Sigmoid colon (tissue), 7 donors: ENCODE results near the gene ERCC6L. TPM values are rescaled to one million over a fixed set of nuclear protein-coding genes. Genes with fewer than 3 reads are reported as not detected.
"Not testable (repeated sequence)": the region's sequence is repeated elsewhere in the genome, so short reads cannot be mapped to it uniquely, and the experiment has no call there.

Experiments
- DNase-seq: peaks from one replicate; pipeline ENCODE4 v3.0.0-alpha.2; 2019
- H3K27ac ChIP-seq, 4 donors: fragments of 200-600 bp; sonication (generic); one replicate each; pipeline ENCODE4 v1.5.1; 2016 to 2019; ENCODE audit warnings: mild to moderate bottlenecking in 1 of 4
- H3K27me3 ChIP-seq, 3 donors: fragments of 200-600 bp; sonication (generic); one replicate each; pipeline ENCODE4 v1.5.1; 2019; ENCODE audit warnings: mild to moderate bottlenecking in 1 of 3
- H3K36me3 ChIP-seq, 4 donors: fragments of 200-600 bp; sonication (generic); one replicate each; pipeline ENCODE4 v1.5.1; 2016 to 2019
- H3K4me1 ChIP-seq, 4 donors: fragments of 200-600 bp; sonication (generic); one replicate each; pipeline ENCODE4 v1.5.1; 2017 to 2019
- H3K4me3 ChIP-seq, 4 donors: fragments of 200-600 bp; sonication (generic); one replicate each; pipeline ENCODE4 v1.5.1; 2017 to 2019; ENCODE audit warnings: mild to moderate bottlenecking in 2 of 4, moderate library complexity in 1 of 4
- H3K9me3 ChIP-seq, 4 donors: fragments of 200-600 bp in 3 of 4; sonication (generic) in 3 of 4; one replicate each; pipeline versions ENCODE4 v1.5.1 to v1.6.1; 2013 to 2019
- CTCF ChIP-seq, 4 experiments: fragments of 450-650 bp in 3 of 4; fragments of 200-600 bp in 1 of 4; IDR thresholded peaks; one replicate each; pipeline ENCODE4 v1.5.1; 2016 to 2019; ENCODE audit warnings: antibody characterized with exemption in 4 of 4, mild to moderate bottlenecking in 3 of 4, moderate library complexity in 2 of 4
- EP300 ChIP-seq, 4 donors: sonication (generic); formaldehyde crosslinking; IDR thresholded peaks; one replicate each; pipeline ENCODE4 v1.6.1; 2017; ENCODE audit warnings: antibody characterized with exemption in 4 of 4
- POLR2A ChIP-seq, 2 donors: fragments of 450-650 bp; IDR thresholded peaks; one replicate each; pipeline ENCODE4 v1.6.1; 2016; ENCODE audit warnings: antibody characterized with exemption in 2 of 2, mild to moderate bottlenecking in 2 of 2, moderate library complexity in 2 of 2
- POLR2AphosphoS5 ChIP-seq, 4 donors: sonication (generic); formaldehyde crosslinking; IDR thresholded peaks; one replicate each; pipeline ENCODE4 v1.6.1; 2017; ENCODE audit warnings: antibody characterized with exemption in 4 of 4
- WGBS, 2 donors: extraction: QIAGEN DNeasy Blood & Tissue Kit; methylation state at CpG; one replicate each; pipeline ENCODE4 v1.1.7; 2013; 5-methylcytosine and 5-hydroxymethylcytosine counted together
- intact Hi-C: fragments of 100-400 bp; cut with DNase I; formaldehyde crosslinking; loops from one replicate; pipeline ENCODE4 v1.15.1; 2023
- polyA plus RNA-seq, 3 donors: library from polyadenylated mRNA; stranded (reverse); fragments of 200-250 nt; gene quantifications; one replicate each; pipeline ENCODE4 v1.2.3, GENCODE V29; 2013
- total RNA-seq, 4 donors: library from RNA; depleted of rRNA; stranded (reverse); fragments of >200 nt; gene quantifications; one replicate each; pipeline ENCODE4 v1.1.0, GENCODE V29; 2016
- donor health status: healthy with polysubstance abuse.
- donor health status: Bipolar disorder and iron deficiency.
- donor health status: healthy.

ERCC6L gene
- total and polyA plus RNA-seq, 7 donors, result under 0.01 to 2.4 (median 0.20) TPM; not detected in 3

- Histone ChIP-seq H3K4me1 (peaks cover 0 to 20% (median 8%) of the 10 kb centered on the region in 4 donors), H3K27ac (peak overlapping the region; percentile 72 to 80 (median 78)), H3K9me3 (no peaks in the 10 kb centered on the region), H3K36me3 (no peaks in the 10 kb centered on the region), H3K4me3 (peak overlapping the region in 2 of 4 donors; percentile 63 to 70), H3K27me3 (no peaks in the 10 kb centered on the region)
- TF ChIP-seq POLR2A (IDR thresholded peaks at IDR 0.05) (no peak), POLR2AphosphoS5 (IDR thresholded peaks at IDR 0.05) (no peak), EP300 (IDR thresholded peaks at IDR 0.05) (no peak), CTCF (IDR thresholded peaks at IDR 0.05) (no peak)
- intact Hi-C loops, result loop anchor here (2.0 to 5.0 kb wide), 2 partner anchors 50 to 163 kb away; partner anchors contain the start of gene RTL5
- DNase-seq, result no peak
- 5 to 23% methylated on average over 1 of the region's 1 CpG for WGBS, 2 donors
Observed at GRCh38 chrX:72180539-72180938, 58.3 kb downstream of the ERCC6L start.

- Histone ChIP-seq H3K27ac (no peak overlapping the region), H3K36me3 (no peaks in the 10 kb centered on the region), H3K9me3 (no peaks in the 10 kb centered on the region), H3K27me3 (no peaks in the 10 kb centered on the region), H3K4me1 (peaks cover 0 to 4% (median 0%) of the 10 kb centered on the region in 4 donors), H3K4me3 (no peak overlapping the region)
- no peak for TF ChIP-seq POLR2A (IDR thresholded peaks at IDR 0.05)
- TF ChIP-seq CTCF (IDR thresholded peaks at IDR 0.05), result no peak
- no peak for TF ChIP-seq POLR2AphosphoS5 (IDR thresholded peaks at IDR 0.05)
- TF ChIP-seq EP300 (IDR thresholded peaks at IDR 0.05), result no peak
- DNase-seq, result no peak
- WGBS, 2 donors, result 92 to 94% methylated on average over 2 of the region's 2 CpGs
- intact Hi-C loops, result no loop called here
Observed at GRCh38 chrX:72176981-72177380, 61.8 kb downstream of the ERCC6L start.

DNA sequence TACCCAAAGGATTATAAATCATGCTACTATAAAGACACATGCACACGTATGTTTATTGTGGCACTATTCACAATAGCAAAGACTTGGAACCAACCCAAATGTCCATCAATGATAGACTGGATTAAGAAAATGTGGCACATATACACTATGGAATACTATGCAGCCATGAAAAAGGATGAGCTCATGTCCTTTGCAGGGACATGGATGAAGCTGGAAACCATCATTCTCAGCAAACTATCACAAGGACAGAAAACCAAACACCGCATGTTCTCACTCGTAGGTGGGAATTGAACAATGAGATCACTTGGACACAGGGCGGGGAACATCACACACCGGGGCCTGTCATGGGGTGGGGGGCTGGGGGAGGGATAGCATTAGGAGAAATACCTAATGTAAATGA lies 62.5 kb downstream of the ERCC6L start:
- H3K36me3 ChIP-seq, H3K27me3 ChIP-seq, DNase-seq, H3K4me1 ChIP-seq, intact Hi-C loops, H3K4me3 ChIP-seq, H3K27ac ChIP-seq, H3K9me3 ChIP-seq: not testable (repeated sequence)
- 89 to 92% methylated on average over 3 to 4 of the region's 5 CpGs for WGBS, 2 donors

GRCh38 chrX:72169008-72169728 lies 69.7 kb downstream of the ERCC6L start:
- Histone ChIP-seq H3K4me1 (no peaks in the 10 kb centered on the region), H3K27me3 (peaks cover 0 to 5% (median 0%) of the 10 kb centered on the region in 3 donors), H3K36me3 (no peaks in the 10 kb centered on the region), H3K4me3 (no peak overlapping the region), H3K9me3 (no peaks in the 10 kb centered on the region), H3K27ac (no peak overlapping the region)
- WGBS, 2 donors, result 49 to 63% methylated on average over 6 of the region's 6 CpGs
- intact Hi-C loops, result no loop called here
- DNase-seq, result no peak
- TF ChIP-seq POLR2AphosphoS5 (IDR thresholded peaks at IDR 0.05), result no peak

- Histone ChIP-seq H3K27me3 (peaks cover 0 to 5% (median 0%) of the 10 kb centered on the region in 3 donors), H3K9me3 (no peaks in the 10 kb centered on the region), H3K36me3 (no peaks in the 10 kb centered on the region), H3K4me3 (no peak overlapping the region), H3K27ac (no peak overlapping the region), H3K4me1 (no peaks in the 10 kb centered on the region)
- DNase-seq, result no peak
- intact Hi-C loops, result no loop called here
- WGBS, 2 donors, result 76 to 86% methylated on average over 4 of the region's 4 CpGs
- TF ChIP-seq CTCF (IDR thresholded peaks at IDR 0.05), result no peak
- no peak for TF ChIP-seq POLR2A (IDR thresholded peaks at IDR 0.05)
Observed at GRCh38 chrX:72165551-72165950, 73.3 kb downstream of the ERCC6L start.

DNA sequence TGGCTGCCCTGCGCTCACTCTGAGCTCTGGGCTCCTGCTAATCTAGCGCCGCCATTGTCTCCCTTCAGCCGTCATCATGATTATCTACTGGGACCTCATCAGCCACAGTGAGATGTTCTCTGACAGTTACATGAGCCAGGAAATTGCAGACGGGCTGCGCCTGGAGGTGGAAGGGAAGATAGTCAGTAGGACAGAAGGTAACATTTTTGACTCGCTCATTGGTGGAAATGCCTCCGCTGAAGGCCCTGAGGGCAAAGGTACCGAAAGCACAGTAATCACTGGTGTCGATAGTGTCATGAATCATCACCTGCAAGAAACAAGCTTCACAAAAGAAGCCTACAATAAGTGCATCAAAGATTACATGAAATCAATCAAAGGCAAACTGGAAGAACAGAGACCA lies 79.1 kb downstream of the ERCC6L start:
- H3K4me3 ChIP-seq, result no peak overlapping the region
- H3K4me1 ChIP-seq, result no peaks in the 10 kb centered on the region
- no peaks in the 10 kb centered on the region for H3K36me3 ChIP-seq
- intact Hi-C loops, result no loop called here
- 83 to 87% methylated on average over 10 of the region's 10 CpGs for WGBS, 2 donors
- H3K27ac ChIP-seq, result no peak overlapping the region
- TF ChIP-seq POLR2A (IDR thresholded peaks at IDR 0.05), result no peak
- H3K9me3 ChIP-seq, result no peaks in the 10 kb centered on the region
- no peaks in the 10 kb centered on the region for H3K27me3 ChIP-seq
- DNase-seq, result no peak
